GM18907 (cell line): ENCODE results near the gene NEDD8.

Experiments used
- ATAC-seq: cut with Tn5 transposase; IDR thresholded peaks from one replicate; pipeline ENCODE4 v1.9.1; 2021; ENCODE audit warnings: mild to moderate bottlenecking, moderate library complexity; ENCODE audit not compliant: unreplicated experiment

NEDD8 gene

DNA sequence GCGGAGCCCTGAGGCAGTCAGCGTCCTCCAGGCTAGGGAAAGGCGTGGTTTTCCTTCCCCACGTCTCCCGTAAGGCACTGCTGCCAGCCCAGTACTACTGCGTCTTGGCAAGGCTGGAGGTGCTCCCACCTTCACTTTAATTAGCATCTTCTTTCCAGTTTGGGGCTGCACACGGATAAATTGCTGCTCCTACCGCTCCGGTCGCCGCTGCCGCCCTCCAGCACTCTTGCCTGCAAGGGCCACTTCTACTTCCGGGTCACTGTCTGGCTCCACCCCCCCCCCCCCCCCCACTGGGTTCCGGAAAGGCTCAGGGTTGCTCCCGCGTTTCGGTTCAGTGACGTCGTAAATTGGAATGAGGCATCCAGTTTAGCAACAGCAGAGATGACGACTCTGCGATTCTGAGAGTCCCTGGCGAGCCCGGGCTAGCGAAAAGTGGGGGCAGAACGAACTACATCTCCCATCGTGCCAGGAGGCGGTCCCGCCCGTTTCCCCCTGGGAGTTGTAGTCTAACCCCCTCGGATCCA lies at the start of gene NEDD8:
Gene NEDD8, minus strand, starts transcription at position 247 of the 524 bp plus-strand sequence. Its CDS starts 100 bp downstream, at position 147.
- peak; percentile 77 for ATAC-seq

DNA sequence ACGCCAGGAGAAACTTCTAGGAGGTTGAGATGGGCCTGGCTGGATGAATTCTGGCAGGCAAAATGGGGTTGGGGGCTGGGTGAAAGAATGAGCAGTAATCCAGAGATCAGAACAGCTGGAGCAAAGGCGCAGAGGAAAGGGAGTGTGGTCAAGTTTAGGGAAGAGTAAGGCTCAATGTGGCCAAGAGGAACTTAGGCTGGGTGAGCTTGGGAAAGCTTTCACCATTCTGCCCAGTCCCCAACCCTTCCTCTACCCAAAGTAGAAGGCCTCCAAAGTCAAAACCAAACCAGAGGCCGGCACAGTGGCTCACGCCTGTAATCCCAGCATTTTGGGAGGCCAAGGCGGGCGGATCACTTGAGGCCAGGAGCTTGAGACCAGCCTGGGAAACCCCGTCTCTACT lies 49.5 kb upstream of the NEDD8 start:
- ATAC-seq, result no peak

DNA sequence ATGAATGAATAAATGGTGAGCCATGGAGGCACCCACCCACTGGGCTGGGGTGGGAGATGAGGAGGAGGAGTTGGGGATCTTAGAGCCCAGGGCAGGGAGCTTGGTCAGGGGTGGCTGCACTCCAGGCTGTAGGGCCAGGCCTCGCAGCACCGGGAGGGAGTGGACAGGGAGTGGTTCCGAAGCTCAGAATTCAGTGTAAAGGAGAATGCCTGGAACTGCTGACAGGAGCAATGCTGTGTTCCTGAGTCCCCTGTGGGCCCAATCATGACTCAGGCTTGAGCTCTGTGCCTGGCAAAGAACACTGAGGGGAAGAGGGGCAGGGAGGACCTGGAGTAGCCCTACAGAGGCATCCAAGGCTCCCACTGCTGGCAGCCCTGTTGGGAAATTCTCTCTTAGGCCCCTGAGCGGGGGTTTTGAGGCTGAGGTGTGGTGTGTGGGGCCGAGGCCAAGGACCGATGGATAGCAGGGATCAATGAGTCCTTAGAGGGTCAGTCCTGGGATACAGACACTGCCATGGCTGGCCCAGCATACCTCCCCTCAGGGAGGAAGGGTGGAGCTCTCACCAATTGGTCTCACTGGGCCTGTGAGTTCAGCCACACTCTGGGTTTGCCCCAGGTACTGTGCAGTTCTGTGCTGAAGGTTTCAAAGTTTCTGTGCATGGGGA lies 48.8 kb upstream of the NEDD8 start:
- ATAC-seq, result no peak

DNA sequence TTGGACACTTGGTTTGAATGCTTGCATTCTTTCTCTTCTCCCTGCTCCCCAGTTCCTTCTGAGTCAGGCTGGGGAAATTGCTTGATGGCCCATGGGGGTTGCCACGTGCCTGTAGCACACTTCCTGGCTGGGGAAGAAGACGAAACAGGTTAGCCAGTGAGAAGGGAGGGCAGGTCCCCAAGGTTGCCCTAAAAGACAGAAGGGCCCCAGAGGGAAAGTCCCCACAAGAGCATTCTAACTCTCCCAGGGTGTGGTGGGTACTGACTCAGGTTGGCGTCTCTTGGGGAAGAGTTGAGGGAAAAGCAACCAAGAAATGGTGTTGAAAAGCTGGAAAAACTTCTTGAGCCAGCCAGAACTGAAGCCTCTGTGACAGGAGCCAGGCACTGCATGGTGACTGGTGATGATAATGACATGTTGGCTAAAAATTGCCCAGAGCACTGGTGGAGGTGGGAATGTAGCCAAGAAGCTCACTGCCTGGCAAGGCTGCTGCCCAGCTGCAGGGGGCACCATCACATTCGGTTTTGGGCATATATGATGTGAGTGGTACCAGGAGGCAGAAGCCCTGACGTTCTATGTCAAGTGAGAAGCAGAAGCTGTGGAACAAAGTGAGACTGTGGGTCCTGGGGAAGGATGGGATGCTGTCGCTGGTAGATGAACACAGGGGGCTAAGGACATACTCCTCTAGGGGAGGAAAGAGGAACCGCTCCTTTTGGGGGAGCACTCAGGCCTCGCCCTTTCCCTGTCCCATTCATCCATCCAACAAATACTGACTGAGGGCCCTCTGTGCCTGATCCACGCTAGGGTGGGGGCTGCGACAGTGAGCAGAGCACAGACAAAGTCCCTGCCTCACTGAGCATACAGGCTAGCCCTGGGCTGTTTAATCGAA lies 47.4 kb upstream of the NEDD8 start:
- ATAC-seq, result peak; percentile 74

DNA sequence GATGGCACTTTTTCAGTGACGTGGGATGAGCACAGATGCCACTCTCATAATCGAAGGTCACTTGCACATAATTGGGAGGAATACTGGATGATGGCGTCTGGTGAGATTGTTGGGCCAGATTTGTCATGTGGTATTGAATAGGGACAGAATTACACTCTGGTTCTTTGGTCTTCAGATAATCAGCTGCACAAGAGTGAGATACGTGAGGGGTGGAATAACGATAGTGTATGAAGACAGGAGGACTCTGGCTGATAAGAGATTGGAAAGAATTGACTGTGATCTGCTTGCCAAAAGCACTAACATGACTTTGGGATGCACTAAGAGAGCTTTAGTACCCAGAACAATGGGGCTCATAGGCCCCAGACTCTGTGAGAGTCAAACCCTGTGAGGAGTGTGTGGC lies 46.3 kb upstream of the NEDD8 start:
- ATAC-seq, result no peak

DNA sequence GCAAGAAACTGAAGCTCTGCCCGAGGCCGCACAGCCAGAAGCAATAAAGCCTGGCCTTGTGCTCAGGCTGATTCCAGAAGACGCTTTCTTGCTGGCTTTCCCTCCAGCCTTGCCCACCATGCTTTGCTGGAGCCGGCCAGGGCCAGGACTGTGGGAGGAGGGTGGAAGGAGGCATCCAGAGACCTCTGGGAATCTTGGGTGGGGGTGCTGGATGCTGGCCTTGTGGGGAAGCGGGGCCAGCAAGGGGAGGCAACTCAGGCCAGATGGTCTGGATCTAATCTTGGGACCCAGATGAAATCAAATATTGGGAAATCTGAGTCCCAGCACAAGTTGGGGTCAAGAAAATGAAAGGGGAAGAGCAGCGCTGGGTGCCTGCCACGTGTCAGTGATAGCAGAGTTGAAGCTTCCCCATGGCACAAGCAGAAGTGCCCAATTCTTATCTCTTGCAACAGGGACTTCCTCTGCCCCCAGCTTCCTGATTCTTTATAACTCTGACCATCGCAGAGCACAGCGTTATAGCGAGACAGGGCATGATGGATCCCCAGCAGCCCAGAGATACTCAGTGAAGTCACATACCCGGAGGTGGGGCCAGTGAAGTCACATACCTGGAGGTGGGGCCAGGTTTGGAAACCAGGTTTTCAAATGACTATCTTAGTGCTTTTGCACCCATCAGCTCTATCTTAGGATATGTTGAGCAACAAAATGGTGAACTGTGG lies 45.6 kb upstream of the NEDD8 start:
- no peak for ATAC-seq

DNA sequence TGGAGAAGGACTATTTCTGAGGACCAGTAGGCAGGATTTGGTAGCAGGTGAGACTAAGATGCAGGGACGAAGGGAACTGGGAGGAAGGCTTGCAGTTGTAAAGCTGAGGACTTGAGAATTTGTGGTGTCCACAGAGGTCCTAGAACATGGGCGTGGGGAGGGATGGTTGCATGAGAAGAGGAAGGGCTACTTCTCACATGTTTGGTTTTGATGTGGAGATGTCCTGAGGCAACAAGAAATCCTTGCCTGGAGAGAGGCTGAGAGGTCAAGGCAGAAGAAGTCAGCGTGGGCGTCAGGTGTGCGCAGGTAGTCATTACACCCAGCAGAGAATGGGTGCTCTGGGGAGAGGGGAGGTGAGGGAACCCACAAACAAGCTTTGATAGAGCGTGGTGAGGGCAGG lies 44.9 kb upstream of the NEDD8 start:
- no peak for ATAC-seq

DNA sequence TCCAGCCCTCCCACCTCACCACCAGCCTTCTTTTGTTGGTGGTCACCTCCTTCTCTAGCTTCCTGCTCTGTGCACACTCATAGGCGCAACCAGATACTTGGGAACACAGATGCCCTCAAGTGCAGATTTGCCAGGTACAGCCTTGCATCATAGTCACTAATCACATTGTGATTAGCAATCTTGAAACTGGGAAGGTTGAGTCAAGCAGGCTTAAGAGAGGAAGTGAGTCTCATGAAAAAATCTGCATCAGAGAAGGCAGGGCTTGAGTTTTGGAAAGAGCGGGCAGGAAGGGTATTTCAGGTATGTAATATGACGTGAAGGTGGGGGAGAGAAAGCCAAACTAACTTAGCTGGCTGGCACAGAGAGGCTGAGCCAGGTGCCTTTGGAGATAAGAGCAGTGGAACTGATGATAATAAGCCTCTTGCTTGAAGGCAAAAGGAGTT lies 42.0 kb upstream of the NEDD8 start:
- ATAC-seq, result peak; percentile 50

DNA sequence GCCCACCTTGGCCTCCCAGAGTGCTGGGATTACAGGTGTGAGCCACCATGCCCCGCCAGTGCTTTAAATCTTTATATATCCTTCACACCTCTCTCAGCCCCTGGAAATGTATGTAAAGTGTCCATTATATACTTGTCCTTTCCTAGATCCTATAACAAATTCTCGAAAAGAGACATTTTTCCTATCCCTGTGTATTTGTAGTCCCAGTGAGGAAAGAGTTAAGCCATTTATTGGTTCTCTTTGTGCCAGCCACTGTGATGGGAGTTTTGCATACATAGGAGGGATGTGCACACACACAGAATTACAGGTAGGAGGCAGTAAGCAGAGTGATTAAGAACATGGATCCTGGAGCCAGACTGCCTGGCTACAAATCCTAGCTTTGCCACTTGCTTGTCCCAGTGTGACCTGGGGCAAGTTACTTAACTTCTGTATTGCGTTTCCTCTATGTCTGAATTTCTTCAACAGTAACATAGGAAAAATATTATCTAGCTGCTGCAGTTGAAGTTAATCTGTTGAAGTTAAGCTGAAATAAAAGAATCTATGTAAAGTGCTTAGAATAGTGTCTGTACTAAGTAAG lies 41.3 kb upstream of the NEDD8 start:
- ATAC-seq, result no peak

DNA sequence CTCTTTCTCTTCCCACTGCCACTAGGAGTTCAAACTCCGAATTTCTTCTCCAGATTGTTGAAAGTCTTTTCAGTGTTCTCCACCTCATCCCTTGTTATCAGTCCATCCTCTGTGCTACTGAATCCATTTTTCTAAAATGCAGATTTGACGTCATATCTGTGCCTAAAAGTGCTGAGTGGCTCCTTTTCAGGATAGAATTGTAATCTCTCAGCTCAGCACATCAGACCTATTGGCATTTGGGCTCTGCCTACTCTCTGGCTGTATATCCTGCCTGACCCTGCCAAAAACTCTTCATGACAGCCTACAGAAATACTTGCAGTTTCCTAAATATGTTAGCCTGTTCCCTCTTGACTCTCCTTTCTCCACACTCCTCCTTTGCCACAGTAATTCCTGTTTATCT lies 40.3 kb upstream of the NEDD8 start:
- ATAC-seq, result no peak

DNA sequence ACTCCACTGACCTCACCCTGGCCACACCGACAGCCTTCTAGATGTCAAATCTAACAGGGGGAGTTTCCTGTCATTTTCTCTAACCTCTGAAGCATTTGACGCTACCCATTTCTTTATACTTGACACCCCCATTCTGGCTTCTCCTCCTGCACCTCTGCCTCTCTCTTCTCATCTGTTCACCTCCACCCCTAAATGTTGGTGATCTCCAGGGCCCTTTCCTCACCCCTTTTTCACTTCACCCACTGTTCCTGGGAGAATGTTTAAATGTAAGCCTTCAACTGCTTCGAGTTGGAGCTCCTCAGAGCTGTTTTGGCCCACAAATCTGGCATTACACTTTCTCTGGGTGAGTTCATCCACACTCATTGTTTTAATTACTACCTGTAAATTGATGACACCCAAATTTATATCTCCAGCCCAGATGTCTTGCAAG lies 39.7 kb upstream of the NEDD8 start:
- ATAC-seq, result no peak

DNA sequence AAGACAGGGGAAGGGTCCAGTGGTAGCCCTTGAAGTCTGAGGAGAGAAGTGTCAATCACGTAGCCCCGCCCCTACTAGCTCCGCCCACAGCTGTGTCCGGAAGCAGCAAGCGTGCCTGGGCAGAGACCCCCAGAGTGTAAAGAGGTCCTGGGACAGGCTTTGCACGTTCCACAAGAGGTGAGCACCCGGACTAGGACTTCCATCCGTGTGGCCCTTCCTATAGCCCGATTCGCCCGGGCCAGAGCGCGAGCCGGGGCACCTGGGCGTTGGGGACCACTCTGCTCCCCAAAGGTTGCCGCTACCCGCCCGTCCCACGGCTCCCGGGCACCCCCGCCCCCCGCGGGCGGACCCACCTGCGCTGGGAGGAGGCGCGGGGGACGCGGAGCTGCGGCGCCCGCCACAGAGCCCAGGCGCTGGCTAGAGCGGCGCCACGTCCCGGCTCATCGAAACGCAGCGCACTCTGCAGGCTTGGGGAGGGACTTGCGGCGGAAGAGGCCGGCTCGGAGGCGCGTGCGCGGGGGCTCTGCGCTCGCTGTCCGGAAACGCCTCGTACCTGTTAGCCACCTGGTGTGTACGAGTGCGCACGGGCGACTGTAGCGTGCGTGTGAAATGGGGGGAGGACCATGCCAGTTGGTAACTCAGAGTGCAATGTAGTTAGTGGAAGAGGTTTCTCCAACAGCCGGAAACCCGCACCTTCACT lies 39.1 kb upstream of the NEDD8 start, which contains the start of gene RABGGTA:
Gene RABGGTA, minus strand, starts transcription at position 464 of the 700 bp plus-strand sequence. CDS start 482 bp downstream, outside the sequence.
- peak; percentile 86 for ATAC-seq

DNA sequence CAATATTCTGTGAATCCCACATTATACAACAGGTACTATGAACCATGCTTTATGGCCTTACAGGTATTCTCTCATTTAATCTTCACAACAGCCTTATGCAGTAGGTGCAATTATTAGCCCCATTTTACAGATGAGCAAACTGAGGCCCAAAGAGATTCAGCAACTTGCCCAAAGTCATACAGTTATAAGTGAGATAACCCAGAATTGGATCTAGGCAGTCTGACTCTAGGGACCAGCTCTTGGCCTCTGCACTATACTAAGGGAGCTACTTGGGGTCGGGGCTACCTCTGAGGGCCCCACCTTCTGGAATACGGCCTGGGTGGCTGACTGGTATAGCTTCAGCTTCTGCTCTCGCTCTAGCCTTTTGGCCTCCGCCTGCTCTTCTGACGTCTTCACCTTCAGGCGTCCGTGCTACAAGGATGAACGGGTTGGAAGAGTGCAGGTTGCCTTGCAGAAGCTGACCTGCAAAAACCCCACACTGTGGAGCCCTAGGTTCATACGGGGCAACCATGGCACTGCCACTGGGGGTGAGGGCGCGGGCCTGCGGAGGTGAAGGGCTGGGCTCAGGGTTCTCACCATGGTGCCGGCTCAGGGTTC lies 38.5 kb upstream of the NEDD8 start:
- no peak for ATAC-seq

DNA sequence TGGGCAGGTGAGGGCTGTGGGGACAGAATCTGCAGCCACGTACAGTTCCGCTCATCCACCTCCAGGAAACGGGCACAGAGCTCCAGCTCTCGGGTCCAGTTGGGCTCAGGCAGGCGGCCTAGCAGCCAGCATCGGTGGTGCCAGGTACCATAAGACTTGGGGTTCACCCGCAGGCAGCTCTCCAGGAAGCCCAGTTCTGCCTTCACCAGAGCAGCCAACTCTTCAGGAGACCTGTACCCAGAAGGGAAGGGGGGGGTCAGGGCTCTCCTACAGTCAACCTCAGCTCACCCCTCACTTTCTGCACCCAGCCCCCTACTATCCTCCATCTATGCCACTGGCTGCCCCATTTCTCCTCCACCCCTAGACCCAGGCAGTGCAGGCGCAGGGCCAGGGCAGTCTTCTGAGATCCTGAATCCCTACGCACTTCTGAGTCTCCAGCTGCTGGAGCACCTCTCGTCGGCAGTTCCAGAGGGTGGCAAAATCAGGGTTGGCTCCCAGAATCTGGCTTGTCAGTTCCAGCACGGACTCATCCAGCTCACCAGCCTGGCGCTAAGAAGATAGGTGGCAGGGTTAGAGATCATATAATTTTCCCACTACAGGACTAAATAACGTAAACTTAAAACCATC lies 37.9 kb upstream of the NEDD8 start:
- ATAC-seq, result no peak

DNA sequence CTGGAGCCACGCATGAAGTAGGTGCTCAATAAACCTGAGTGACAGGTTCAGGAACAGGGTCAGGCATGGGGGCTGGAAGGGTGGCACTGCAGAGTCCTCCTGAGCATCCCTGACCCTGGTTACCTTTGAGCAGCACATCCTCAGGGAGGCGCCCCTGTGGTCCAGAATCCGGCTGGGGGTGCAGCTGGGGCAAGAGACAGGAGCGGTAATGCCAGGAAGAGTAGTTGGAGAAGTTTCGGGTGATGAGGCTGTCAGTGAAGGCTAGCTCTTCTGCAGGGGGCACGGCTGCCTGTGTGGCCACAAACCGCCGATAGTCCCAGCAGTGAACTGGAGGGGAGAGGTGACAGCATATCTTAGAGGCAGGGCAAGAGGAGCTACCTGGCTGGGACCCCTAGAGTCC lies 37.2 kb upstream of the NEDD8 start:
- no peak for ATAC-seq

DNA sequence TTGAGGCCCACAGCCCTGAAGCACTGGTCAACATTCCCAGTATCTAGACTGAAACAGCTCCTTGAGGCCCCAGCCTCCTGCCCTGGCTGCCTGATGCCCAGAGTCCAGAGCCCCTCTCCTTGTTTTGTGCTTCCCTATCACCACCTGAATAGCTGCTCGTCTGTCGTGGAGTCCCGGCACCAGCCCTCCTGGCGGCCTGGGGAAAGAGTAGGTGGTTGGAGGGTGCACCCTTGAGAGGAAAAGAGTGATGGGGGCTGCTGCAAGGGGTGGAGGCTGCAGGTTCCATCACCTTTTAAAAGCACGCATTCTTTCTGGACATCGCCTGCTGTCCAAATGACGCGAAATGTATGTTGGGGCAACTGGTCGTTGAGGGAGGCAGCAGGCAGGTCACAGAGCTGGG lies 36.1 kb upstream of the NEDD8 start:
- no peak for ATAC-seq

DNA sequence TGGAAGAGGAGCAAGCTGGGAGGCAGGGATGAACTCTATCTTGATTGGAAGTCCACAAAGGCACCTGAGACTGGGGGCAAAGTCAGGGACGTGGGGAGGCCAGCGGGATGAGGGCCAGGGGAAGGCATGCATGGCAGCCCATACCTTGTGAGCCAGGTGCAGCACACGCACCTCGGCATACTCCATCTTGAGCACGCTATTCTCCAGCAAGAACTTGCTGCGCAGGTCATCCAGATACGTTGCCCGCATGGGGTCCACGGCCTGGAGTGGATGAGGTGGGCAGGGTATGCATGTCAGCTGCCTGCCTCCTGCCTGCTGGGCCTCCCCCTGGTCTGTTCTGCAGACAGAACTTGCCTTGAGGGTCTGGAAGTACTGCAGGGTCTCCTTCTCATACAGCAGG lies 35.3 kb upstream of the NEDD8 start:
- ATAC-seq, result no peak

DNA sequence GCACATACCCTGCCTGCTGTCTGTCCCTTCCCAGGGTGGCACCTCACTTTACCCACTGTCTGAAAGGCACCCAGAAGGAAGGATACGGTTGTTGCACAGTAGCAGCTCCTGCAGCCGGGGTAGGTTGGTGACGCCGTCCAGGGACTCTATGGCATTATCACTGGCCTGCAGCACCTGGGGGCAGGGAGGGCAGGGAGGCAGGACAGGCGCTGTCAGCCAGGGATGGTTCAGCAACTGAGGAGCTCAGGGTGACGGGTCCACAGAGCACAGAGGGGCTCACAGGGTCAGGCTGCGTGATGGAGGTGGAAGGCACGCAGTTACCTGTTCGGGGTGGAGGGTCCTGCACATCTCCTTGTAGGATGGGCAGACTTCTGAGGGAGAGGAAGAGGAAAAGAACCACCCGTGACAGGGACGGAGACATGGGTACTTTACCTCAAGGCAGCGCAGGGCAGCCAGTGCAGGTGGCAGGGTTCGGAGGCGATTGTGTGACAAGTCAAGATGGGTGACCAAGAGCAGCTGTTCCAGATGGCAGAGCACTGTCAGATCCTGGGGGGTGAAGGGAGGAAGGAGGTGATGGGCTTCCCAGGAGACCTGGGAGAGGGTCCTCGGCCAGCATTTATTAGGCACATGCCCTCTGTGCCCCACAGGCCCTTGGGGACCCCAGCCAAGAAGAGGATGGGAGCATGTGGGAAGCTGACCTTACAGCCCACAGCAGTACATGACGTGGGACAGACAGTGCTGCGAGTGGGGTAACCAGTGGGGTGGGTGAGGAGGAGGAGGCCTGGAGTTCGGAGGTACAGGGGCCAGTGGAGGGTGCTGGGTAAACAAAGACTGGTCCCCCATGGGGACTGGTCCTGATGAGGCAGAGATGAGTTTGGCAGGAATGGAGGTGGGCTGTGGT lies 34.4 kb upstream of the NEDD8 start:
- no peak for ATAC-seq
